Activated naive CD4-positive, alpha-beta T cell treated with anti-CD3 and anti-CD28 coated beads, Interleukin-2, amount 10 ng/mL, durations not matched to agents 7 days and 5 days (primary cell): ENCODE data around the gene GPR35.

Experiments
- CTCF ChIA-PET: fragments of 350-600 bp; sonication (Branson Sonifier 250); formaldehyde crosslinking; loops from one replicate; lab custom pipeline; 2021; ENCODE audit warnings: antibody characterized with exemption; lab: Charles Lee
- DNase-seq: peaks from one replicate; pipeline ENCODE4 v3.0.0-alpha.2; 2020
- H3K27ac Mint-ChIP-seq: one replicate; pipeline ENCODE4 v1.8.0; 2021; ENCODE audit warnings: mild to moderate bottlenecking, moderate library complexity, mixed read lengths
- H3K27me3 Mint-ChIP-seq: one replicate; pipeline ENCODE4 v1.8.0; 2021; ENCODE audit warnings: mild to moderate bottlenecking, mixed read lengths
- H3K36me3 Mint-ChIP-seq: one replicate; pipeline ENCODE4 v1.8.0; 2021; ENCODE audit warnings: mixed read lengths
- H3K4me1 Mint-ChIP-seq: one replicate; pipeline ENCODE4 v1.8.0; 2021; ENCODE audit warnings: mixed read lengths
- H3K4me3 Mint-ChIP-seq: one replicate; pipeline ENCODE4 v1.8.0; 2021; ENCODE audit warnings: mild to moderate bottlenecking, moderate library complexity, mixed read lengths
- H3K9me3 Mint-ChIP-seq: one replicate; pipeline ENCODE4 v1.8.0; 2021; ENCODE audit warnings: mixed read lengths

The GPR35 gene

DNA sequence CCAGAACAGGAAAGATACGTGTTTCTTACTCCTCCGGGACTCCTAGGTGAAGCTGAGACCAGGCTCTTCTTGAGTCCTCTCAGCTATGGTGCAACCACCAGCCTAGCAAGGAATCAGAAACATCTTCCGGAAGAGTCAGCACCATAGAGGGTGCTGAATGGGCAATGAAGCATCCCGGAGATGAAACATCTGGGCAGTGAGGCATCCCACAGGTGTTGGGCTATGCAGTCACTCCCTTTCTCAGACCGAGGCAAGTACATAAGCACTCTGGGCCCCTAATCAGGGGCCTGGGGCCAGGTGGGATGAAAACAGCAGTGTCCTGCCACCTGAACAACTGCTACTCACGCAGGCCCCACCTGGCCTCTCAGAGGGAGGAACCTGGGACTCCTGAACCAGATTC lies 40.2 kb upstream of the GPR35 start:
- Mint-ChIP-seq H3K4me1 (peaks cover 53% of the 10 kb centered on the region), H3K27ac (no peak overlapping the region), H3K27me3 (no peaks in the 10 kb centered on the region), H3K9me3 (peaks cover 2% of the 10 kb centered on the region), H3K36me3 (peaks cover 23% of the 10 kb centered on the region), H3K4me3 (peak overlapping the region; percentile 86)
- no peak for DNase-seq
- CTCF ChIA-PET, result interaction anchor here (1.4 to 11.3 kb wide), 3 partner anchors 15 to 71 kb away, joined by 10 to 100 read pairs (median 14); partner anchors contain the start of genes DUSP28 and RNPEPL1

DNA sequence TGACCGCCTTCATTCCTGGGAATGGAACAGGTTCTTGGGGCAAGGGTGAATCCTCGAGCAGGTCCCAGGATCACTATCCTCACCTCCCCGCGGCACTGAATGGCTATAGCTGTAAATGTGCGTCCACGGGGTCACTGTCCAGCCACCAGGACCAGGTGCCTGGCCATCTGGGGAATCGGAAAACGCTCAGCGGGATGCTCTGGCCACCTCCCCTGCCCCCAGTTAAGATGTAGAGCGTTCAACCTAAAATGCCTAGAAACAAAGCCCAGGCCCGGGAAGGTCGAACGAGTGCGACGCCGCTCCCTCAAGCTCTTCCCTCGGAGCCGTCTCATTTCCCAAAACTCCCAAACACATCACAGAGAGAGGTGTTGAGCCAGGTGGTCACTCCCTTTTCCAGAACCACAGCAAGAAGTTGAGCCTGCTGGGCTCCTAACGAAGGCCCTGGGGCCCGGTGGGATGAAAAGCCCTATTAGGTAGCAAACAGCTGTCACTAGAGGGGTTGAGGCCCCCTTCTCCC lies 39.5 kb upstream of the GPR35 start:
- H3K27ac Mint-ChIP-seq, result peak overlapping the region; percentile 88
- CTCF ChIA-PET, result interaction anchor here (0.6 to 11.3 kb wide), 6 partner anchors 13 to 255 kb away, joined by 3 to 100 read pairs (median 8); partner anchors contain the start of genes DUSP28 and RNPEPL1
- peaks cover 17% of the 10 kb centered on the region for H3K36me3 Mint-ChIP-seq
- H3K4me1 Mint-ChIP-seq, result peaks cover 49% of the 10 kb centered on the region
- H3K9me3 Mint-ChIP-seq, result peaks cover 2% of the 10 kb centered on the region
- peak overlapping the region; percentile 86 for H3K4me3 Mint-ChIP-seq
- no peaks in the 10 kb centered on the region for H3K27me3 Mint-ChIP-seq
- DNase-seq, result no peak

DNA sequence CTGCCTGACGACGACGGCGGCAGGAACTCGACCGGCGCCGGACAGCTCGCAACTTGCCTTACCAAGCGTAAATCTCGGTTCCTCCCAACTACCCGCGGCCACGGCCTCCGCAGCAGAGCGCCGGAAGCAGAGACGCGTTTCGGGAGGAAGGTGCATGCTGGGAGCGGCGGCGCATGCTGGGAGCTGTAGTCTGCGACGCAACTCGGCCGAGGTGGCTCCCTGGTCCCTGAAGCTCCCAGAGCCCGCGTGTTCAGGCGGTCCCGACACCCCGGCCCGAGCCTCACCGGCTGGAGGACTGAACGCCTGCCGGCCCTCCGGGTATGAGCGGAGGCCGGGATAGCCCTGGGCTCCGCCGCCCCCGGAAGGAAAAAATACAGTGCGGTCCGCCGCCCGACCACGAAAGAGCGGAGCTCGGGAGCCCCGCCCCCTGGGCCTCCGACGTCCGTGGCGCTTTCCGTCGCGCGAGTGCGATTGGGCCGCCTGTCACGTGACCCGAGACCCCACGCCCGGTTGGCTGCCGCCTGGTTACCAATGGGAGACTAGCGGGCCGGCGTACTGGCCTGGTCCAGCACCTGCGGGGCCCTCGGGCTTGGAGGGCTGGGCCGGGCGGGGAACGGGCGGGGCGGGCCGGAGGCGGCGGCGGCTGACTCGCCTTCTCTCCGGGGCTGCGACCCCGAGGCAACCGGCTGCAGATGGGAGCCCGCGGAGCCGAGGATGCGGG lies 38.9 kb upstream of the GPR35 start, which contains the start of gene CAPN10:
CAPN10 (plus strand) TSS at position 537 of the 721 bp plus-strand sequence; CDS start at position 715, 178 bp downstream.
- Mint-ChIP-seq H3K36me3 (peaks cover 14% of the 10 kb centered on the region), H3K27ac (peak within 1 kb of the TSS; percentile 96), H3K4me1 (peaks cover 52% of the 10 kb centered on the region), H3K4me3 (peak within 1 kb of the TSS; percentile 96), H3K27me3 (no peaks in the 10 kb centered on the region), H3K9me3 (peaks cover 2% of the 10 kb centered on the region)
- peak; percentile 98 for DNase-seq
- CTCF ChIA-PET, result interaction anchor here (0.6 to 11.3 kb wide), 8 partner anchors 14 to 254 kb away, joined by 3 to 100 read pairs (median 8); partner anchors contain the start of genes DUSP28 and RNPEPL1

DNA sequence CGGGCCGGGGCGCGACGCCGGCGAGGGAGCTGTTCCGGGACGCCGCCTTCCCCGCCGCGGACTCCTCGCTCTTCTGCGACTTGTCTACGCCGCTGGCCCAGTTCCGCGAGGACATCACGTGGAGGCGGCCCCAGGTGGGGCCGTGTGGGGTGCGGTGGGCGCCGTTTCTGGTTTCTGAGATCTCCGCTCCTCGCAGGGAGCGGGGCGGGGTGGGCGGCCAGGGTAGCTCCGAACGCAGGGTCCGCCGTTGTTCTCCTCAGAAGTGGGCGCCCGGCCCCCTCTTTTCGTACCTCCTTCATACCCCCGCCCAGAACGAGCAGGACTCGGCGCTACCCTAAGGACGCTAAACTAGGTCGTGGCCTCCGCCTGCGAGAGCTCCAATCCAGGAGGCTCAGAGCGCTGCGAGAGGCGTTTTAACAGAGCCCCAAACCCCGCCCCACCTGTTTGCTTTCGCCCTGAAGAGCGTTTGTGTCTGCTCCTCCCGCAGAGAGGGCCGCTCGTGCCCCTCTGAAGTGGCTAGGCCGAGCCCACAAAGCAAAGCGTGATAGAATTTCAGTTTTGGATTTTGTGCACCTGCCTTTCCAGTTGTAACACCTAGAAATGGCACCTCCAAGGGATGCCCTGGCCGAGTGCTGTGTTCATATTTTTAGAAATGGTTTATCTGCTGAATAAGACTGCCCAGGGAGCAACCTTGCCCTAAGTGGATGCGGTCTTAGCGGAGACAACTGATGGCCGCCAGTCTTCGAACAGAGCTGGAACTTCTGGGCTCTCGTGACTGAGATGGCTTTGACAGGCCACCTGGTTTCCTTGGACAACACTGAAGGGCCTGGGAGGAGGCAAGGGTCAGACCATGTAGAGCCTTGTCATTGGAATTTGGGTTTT lies 38.1 kb upstream of the GPR35 start:
- Mint-ChIP-seq H3K27ac (peak overlapping the region; percentile 96), H3K4me3 (peak overlapping the region; percentile 96), H3K9me3 (no peaks in the 10 kb centered on the region), H3K36me3 (peaks cover 12% of the 10 kb centered on the region), H3K27me3 (no peaks in the 10 kb centered on the region), H3K4me1 (peaks cover 50% of the 10 kb centered on the region)
- CTCF ChIA-PET, result interaction anchor here (0.6 to 11.3 kb wide), 8 partner anchors 14 to 253 kb away, joined by 3 to 100 read pairs (median 4); partner anchors contain the start of genes DUSP28 and RNPEPL1
- peak; percentile 84 for DNase-seq

DNA sequence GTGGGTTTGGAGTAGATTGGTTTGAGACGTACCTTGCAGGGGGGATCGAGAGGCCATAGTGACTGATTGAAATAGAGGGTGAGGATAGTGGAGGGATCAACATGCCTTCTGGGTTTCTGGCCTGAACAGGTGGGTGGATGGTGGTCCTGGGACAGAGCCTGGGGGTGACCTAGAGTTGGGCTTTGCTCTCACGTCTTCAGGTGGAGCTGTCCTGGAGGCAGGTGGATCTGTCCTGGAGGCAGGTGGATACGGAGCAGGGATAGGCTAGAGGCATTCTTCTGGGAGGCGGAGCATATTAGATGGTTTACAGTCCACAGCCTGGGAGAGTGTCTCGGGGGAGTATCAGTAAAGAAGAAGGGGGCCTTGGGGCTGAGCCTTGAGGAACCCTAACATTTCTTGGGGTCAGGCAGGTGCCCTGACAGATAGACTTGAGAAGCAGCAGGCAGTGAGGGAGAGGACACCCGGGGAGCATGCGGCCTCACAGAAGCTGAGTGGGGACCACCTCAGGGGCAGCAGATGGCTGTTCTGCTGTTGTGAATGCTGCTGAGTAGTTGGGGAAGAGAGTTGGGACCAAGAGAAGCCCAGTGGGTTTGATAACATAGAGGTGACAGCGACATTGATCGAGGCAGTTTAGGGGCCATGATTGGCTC lies 37.1 kb upstream of the GPR35 start:
- no peaks in the 10 kb centered on the region for H3K9me3 Mint-ChIP-seq
- peak overlapping the region; percentile 96 for H3K4me3 Mint-ChIP-seq
- DNase-seq, result no peak
- peaks cover 46% of the 10 kb centered on the region for H3K4me1 Mint-ChIP-seq
- H3K27ac Mint-ChIP-seq, result peak overlapping the region; percentile 46
- CTCF ChIA-PET, result interaction anchor here (0.6 to 11.3 kb wide), 4 partner anchors 15 to 75 kb away, joined by 3 to 100 read pairs (median 7); partner anchors contain the start of gene DUSP28
- no peaks in the 10 kb centered on the region for H3K27me3 Mint-ChIP-seq
- H3K36me3 Mint-ChIP-seq, result peaks cover 12% of the 10 kb centered on the region

DNA sequence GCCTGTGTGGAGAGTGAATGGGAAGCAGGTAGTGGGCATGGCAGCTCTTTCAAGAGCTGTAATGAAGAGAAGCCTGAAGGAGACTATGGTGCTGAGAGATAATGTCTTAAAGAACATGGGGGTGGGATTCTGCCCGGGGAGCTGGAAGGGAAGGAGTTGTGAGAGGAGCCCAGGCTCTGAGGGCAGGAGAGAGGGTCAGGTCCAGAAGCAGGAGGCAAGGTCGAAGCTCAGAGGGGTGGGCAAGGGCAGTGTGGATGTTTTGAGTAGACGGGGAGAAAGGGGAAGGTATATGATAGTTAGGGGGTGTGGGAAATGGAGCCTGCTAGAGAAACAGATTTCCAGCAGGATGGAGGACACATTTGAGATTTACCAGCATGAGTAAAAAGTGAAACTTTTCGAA lies 36.6 kb upstream of the GPR35 start:
- Mint-ChIP-seq H3K4me1 (peaks cover 43% of the 10 kb centered on the region), H3K27ac (no peak overlapping the region)

DNA sequence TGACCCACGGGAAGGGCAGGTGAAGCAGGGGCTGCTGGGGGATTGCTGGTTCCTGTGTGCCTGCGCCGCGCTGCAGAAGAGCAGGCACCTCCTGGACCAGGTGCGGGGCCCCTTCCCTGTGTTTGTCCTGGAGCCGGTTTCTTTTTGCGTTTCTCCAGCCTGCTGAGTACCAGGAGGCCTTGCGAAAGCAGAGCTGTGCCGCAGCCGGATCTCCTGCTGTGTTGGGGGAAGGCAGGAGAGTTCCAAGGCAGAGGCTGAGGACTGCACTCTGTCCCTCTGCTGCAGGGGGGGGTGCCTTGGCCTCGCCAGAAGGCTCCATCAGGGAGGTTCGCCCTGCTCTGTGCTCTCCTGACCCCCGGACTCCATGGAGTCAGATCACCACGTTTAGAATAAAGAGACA lies 35.9 kb upstream of the GPR35 start:
- H3K4me1 Mint-ChIP-seq, result peaks cover 41% of the 10 kb centered on the region
- CTCF ChIA-PET, result interaction anchor here (0.7 to 11.3 kb wide), 3 partner anchors 12 to 76 kb away, joined by 3 to 100 read pairs (median 10); partner anchors contain the start of gene DUSP28
- H3K27ac Mint-ChIP-seq, result no peak overlapping the region

More for the DNA sequence above, 36.6 kb upstream of the GPR35 start:
- Mint-ChIP-seq H3K4me3 (peak overlapping the region; percentile 22), H3K9me3 (no peaks in the 10 kb centered on the region), H3K27me3 (no peaks in the 10 kb centered on the region), H3K36me3 (peaks cover 12% of the 10 kb centered on the region)
- CTCF ChIA-PET, result interaction anchor here (1.8 to 11.3 kb wide), 3 partner anchors 14 to 75 kb away, joined by 4 to 100 read pairs (median 10); partner anchors contain the start of gene DUSP28
- no peak for DNase-seq

DNA sequence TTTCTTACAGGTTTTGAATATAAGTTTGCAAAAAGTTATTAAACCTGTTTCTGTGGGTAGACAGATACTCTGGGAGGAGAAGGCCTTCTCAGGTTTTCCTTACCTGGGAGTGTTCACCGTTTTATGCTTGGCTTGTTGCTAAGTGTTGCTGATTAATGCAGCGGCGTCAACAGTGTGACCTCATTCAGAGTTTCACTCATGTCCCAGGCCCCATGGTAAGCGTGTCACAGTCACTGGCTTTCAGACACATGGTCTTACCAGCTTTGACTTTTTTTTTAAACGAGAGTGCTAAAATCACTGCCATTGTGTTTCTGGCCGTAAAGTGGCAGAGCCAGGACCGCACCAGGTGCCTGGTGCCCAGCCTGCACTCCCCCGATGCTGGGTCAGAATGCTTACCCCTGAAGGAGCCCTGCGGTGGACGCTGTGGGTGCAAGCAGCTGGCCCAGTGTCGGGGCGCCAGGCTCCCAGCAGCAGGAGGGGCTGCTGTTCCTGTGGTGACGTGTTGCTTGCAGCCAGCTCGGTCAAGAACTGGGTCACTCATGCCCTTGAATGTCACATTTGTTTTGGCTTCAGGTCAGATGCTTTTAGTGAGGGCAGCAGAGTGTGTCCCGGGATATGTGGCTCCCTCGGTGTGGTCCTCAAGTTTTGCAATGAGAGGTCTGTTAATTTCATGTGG lies 35.3 kb upstream of the GPR35 start:
- CTCF ChIA-PET, result interaction anchor here (0.6 to 11.3 kb wide), 3 partner anchors 11 to 29 kb away, joined by 3 to 100 read pairs (median 3); partner anchors contain the start of gene DUSP28
- no peaks in the 10 kb centered on the region for H3K27me3 Mint-ChIP-seq
- peaks cover 8% of the 10 kb centered on the region for H3K36me3 Mint-ChIP-seq
- H3K4me3 Mint-ChIP-seq, result no peak overlapping the region
- no peaks in the 10 kb centered on the region for H3K9me3 Mint-ChIP-seq
- peaks cover 35% of the 10 kb centered on the region for H3K4me1 Mint-ChIP-seq
- no peak for DNase-seq
- H3K27ac Mint-ChIP-seq, result no peak overlapping the region

More for the DNA sequence above, 35.9 kb upstream of the GPR35 start:
- Mint-ChIP-seq H3K9me3 (no peaks in the 10 kb centered on the region), H3K27me3 (no peaks in the 10 kb centered on the region), H3K36me3 (peaks cover 12% of the 10 kb centered on the region), H3K4me3 (no peak overlapping the region)
- no peak for DNase-seq

DNA sequence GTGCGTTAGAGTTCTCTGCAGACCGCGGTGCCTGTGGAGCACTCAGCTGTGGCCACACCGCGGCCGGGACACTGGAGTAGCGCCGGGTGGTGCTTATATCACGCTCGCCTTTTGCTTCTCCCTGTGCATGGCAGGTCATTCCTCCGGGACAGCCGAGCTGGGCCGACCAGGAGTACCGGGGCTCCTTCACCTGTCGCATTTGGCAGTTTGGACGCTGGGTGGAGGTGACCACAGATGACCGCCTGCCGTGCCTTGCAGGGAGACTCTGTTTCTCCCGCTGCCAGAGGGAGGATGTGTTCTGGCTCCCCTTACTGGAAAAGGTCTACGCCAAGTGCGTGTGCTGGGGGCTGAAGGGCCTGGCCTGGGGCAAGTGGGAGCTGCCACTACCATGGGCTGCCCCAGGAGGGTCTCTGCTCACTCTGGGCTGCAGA lies 34.6 kb upstream of the GPR35 start:
- DNase-seq, result no peak
- H3K36me3 Mint-ChIP-seq, result peaks cover 10% of the 10 kb centered on the region
- H3K4me3 Mint-ChIP-seq, result no peak overlapping the region
- H3K4me1 Mint-ChIP-seq, result peaks cover 33% of the 10 kb centered on the region
- no peak overlapping the region for H3K27ac Mint-ChIP-seq
- H3K27me3 Mint-ChIP-seq, result no peaks in the 10 kb centered on the region
- H3K9me3 Mint-ChIP-seq, result no peaks in the 10 kb centered on the region
- CTCF ChIA-PET, result no interaction called here

DNA sequence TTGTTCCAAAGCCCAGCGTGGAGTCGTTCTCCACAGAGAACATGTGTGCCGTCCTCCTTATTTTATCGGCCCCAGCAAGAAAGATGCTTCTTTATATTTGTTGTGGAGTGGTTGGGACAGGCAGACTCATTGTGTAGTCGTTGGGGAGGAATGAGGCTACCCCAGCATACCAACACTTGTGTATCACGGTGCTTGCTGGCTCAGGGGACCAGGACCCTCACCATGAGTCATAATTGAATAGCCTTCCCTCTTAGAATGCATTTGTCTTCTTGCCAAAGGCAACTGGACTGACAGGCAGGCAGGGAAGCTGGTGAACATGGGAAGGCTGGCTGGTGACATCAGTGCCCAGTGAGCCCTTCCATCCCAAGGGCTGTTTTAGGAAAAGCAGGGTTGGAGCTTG lies 34.1 kb upstream of the GPR35 start:
- Mint-ChIP-seq H3K27me3 (no peaks in the 10 kb centered on the region), H3K4me3 (no peak overlapping the region), H3K36me3 (peaks cover 10% of the 10 kb centered on the region), H3K4me1 (peaks cover 31% of the 10 kb centered on the region), H3K27ac (no peak overlapping the region), H3K9me3 (no peaks in the 10 kb centered on the region)
- CTCF ChIA-PET, result interaction anchor here (1.0 kb wide), 1 partner anchor 26 kb away, joined by 3 read pairs; no protein-coding TSS in a partner anchor
- DNase-seq, result no peak

DNA sequence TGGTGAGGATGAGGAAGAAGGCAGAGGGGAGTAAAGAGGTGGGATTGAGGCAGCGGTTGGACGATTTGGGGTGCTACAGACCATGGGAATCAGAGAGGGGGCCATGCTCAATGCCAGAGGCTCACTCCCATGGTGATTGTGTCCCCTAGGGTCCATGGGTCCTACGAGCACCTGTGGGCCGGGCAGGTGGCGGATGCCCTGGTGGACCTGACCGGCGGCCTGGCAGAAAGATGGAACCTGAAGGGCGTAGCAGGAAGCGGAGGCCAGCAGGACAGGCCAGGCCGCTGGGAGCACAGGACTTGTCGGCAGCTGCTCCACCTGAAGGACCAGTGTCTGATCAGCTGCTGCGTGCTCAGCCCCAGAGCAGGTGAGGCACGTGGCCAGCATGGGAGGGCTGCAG lies 33.5 kb upstream of the GPR35 start:
- Mint-ChIP-seq H3K4me3 (no peak overlapping the region), H3K27me3 (no peaks in the 10 kb centered on the region)
- CTCF ChIA-PET, result interaction anchor here (1.0 kb wide), 1 partner anchor 25 kb away, joined by 3 read pairs; no protein-coding TSS in a partner anchor

DNA sequence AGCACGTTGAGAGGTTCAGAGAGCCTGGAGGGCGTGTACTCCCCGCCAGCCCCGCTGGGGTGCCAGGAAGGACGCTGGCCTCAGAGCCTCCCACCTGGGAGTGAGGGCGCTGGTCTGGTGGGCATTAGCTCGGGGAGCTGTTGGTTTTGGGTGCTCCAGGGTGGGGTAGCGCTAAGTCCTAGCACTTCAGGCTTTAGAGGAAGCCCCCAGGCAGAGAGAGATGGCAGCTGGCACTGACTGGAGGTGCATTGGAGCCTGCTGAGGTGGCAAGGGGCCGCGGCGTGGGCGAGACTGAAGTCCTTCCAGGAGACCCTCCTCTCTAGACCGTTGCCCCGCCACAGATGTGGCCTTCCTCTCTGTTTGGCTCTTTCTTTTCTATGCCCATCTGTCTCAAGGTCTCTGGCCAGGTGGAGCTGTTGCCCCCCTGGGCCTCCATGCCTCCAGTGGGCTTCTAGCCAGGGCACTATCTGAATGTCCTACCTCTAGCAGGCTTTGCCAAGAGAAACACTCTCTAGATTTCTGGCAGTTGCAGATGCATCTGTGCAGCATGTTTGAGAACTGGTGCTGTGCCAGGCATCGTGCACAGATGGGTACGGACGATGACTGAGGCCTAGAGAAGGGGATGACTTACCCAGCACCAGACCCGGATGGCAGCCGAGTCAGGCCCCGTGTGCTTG lies 32.1 kb upstream of the GPR35 start:
- CTCF ChIA-PET, result interaction anchor here (1.2 to 1.3 kb wide), 2 partner anchors 14 to 30 kb away, joined by 3 read pairs; no protein-coding TSS in a partner anchor
- Mint-ChIP-seq H3K9me3 (no peaks in the 10 kb centered on the region), H3K27ac (no peak overlapping the region), H3K4me3 (no peak overlapping the region), H3K36me3 (peaks cover 10% of the 10 kb centered on the region), H3K27me3 (no peaks in the 10 kb centered on the region), H3K4me1 (peaks cover 20% of the 10 kb centered on the region)
- no peak for DNase-seq

More for the DNA sequence above, 33.5 kb upstream of the GPR35 start:
- Mint-ChIP-seq H3K4me1 (peaks cover 31% of the 10 kb centered on the region), H3K27ac (no peak overlapping the region), H3K36me3 (peaks cover 10% of the 10 kb centered on the region), H3K9me3 (no peaks in the 10 kb centered on the region)
- DNase-seq, result no peak
